HEK293T (cell line): ENCODE results near the gene SOCS6.

ENCODE experiments used
- ARNT ChIP-seq: fragments of 450-650 bp; IDR thresholded peaks from 2 replicates; pipeline ENCODE4 v1.6.1; 2017; ENCODE audit warnings: mild to moderate bottlenecking
- CTBP1 ChIP-seq: fragments of 450-650 bp; IDR thresholded peaks from 2 replicates; pipeline ENCODE4 v1.6.1; 2016; ENCODE audit warnings: borderline replicate concordance
- LEF1 ChIP-seq: fragments of 450-650 bp; IDR thresholded peaks from 2 replicates; pipeline ENCODE4 v1.6.1; 2017; ENCODE audit warnings: mild to moderate bottlenecking, borderline replicate concordance
- SP1 ChIP-seq: fragments of 450-650 bp; IDR thresholded peaks from 2 replicates; pipeline ENCODE4 v1.6.1; 2017
- TARDBP ChIP-seq: fragments of 450-650 bp; IDR thresholded peaks from 2 replicates; pipeline ENCODE4 v1.6.1; 2016
- ZNF384 ChIP-seq: fragments of 450-650 bp; IDR thresholded peaks from 2 replicates; pipeline ENCODE4 v1.6.1; 2016

- TF ChIP-seq LEF1 = no peak
- TF ChIP-seq ARNT = no peak
- TF ChIP-seq SP1 = no peak
- no peak for TF ChIP-seq TARDBP
- no peak for TF ChIP-seq CTBP1
- TF ChIP-seq ZNF384 = no peak
Measured at GRCh38 chr18:70373042-70373519, 84.2 kb downstream of the SOCS6 start.
